HL-60 (cell line): ENCODE measurements around the gene UROD.
A peak's percentile ranks its signal among the peaks of the same experiment; 100 is the strongest.

Source experiments
- CTCF ChIP-seq: IDR thresholded peaks from one replicate; pipeline ENCODE4 v1.5.1; 2011; ENCODE audit warnings: low read length, control low read depth, inconsistent platforms; ENCODE audit not compliant: insufficient read depth
- GABPA ChIP-seq: IDR thresholded peaks from 2 replicates; pipeline ENCODE4 v1.6.1; 2012; ENCODE audit warnings: low read depth
- POLR2AphosphoS5 ChIP-seq: IDR thresholded peaks from 2 replicates; pipeline ENCODE4 v1.6.1; 2012; ENCODE audit warnings: low read depth
- REST ChIP-seq: IDR thresholded peaks from 2 replicates; pipeline ENCODE4 v1.6.1; 2012; ENCODE audit warnings: low read depth; ENCODE audit not compliant: insufficient replicate concordance

- no peak for TF ChIP-seq CTCF
- 0 out of 2 replicates have a peak, but pooled peaks have one; percentile 42 for TF ChIP-seq POLR2AphosphoS5
- no peak for TF ChIP-seq REST
- TF ChIP-seq GABPA = no peak
Observed at GRCh38 chr1:45001011-45001481, 11.0 kb upstream of the UROD start.
